B cell (primary cell): ENCODE data around the gene BCAR3.

ENCODE experiments used
- CTCF ChIP-seq: fragments of 200-600 bp; IDR thresholded peaks from one replicate; pipeline ENCODE4 v1.8.0; 2022; ENCODE audit warnings: antibody characterized with exemption, mild to moderate bottlenecking
- EZH2 ChIP-seq: IDR thresholded peaks from 2 replicates; pipeline ENCODE4 v1.6.1; 2012; ENCODE audit warnings: borderline replicate concordance, low read depth, mild to moderate bottlenecking, moderate library complexity, low read length; ENCODE audit not compliant: insufficient read depth, poor library complexity, severe bottlenecking

- TF ChIP-seq CTCF (no peak), EZH2 (no peak)
These were observed 25.1 kb downstream of the BCAR3 start for GRCh38 chr1:93656491-93656890.
